GM10248 (cell line): ENCODE measurements around the gene ZEB2.

Source experiments
- CTCF ChIA-PET: fragments of 300-600 bp; sonication (Branson Sonifier 250); formaldehyde crosslinking; extraction: SDS; loops from one replicate; lab custom pipeline; 2021; ENCODE audit warnings: antibody characterized with exemption; lab: Yijun Ruan, JAX
- POLR2A ChIA-PET: fragments of 350-650 bp; sonication (Branson Sonifier 250); formaldehyde crosslinking; extraction: SDS; loops from one replicate; lab custom pipeline; 2020; ENCODE audit warnings: antibody characterized with exemption; lab: Yijun Ruan, JAX
- DNase-seq: peaks from one replicate; pipeline ENCODE4 v3.0.0; 2012; ENCODE audit errors: extremely low spot score
- TF ChIP-seq, protein P1 (sequence below): IDR thresholded peaks from 2 replicates; pipeline ENCODE4 v1.5.1; 2012; ENCODE audit warnings: mild to moderate bottlenecking, low read depth; ENCODE audit errors: extremely low read depth, missing control alignments, control extremely low read depth

Gene ZEB2

GRCh38 chr2:144471305-144472045 lies 48.4 kb downstream of the ZEB2 start:
- CTCF ChIA-PET, result interaction anchor here (1.1 to 2.6 kb wide), 2 partner anchors 9 to 23 kb away, joined by 3 to 11 read pairs; no protein-coding TSS in a partner anchor

DNA sequence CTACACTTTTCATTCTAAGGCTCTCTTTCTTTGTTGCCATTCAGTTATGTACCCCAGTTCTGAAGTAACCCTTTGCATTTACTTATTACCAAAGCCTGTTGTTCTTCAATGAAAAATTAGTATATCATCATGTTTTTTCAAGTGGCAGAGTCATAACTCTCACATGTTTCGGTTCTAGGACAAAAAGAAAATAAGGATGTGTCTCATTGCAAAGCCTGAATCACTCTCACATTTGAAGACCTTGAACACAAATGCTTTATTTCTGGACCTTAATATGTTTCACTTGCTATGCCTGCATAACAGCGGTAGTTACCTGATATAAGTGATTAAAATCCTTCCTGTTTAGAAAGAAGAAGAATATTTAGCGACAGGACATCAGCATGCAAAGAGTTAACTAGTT lies 49.1 kb downstream of the ZEB2 start:
- TF ChIP-seq, protein P1, sequence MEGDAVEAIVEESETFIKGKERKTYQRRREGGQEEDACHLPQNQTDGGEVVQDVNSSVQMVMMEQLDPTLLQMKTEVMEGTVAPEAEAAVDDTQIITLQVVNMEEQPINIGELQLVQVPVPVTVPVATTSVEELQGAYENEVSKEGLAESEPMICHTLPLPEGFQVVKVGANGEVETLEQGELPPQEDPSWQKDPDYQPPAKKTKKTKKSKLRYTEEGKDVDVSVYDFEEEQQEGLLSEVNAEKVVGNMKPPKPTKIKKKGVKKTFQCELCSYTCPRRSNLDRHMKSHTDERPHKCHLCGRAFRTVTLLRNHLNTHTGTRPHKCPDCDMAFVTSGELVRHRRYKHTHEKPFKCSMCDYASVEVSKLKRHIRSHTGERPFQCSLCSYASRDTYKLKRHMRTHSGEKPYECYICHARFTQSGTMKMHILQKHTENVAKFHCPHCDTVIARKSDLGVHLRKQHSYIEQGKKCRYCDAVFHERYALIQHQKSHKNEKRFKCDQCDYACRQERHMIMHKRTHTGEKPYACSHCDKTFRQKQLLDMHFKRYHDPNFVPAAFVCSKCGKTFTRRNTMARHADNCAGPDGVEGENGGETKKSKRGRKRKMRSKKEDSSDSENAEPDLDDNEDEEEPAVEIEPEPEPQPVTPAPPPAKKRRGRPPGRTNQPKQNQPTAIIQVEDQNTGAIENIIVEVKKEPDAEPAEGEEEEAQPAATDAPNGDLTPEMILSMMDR, result no peak
- DNase-seq, result no peak
- POLR2A ChIA-PET, result no interaction called here
- CTCF ChIA-PET, result interaction anchor here (1.1 to 2.6 kb wide), 2 partner anchors 9 to 22 kb away, joined by 3 to 11 read pairs; no protein-coding TSS in a partner anchor

More at GRCh38 chr2:144471305-144472045, 48.4 kb downstream of the ZEB2 start:
- DNase-seq, result peak; percentile 16
- TF ChIP-seq, protein P1, result no peak
- POLR2A ChIA-PET, result interaction anchor here (0.7 kb wide), 1 partner anchor 15 kb away, joined by 3 read pairs; no protein-coding TSS in a partner anchor

- no peak for DNase-seq
- CTCF ChIA-PET, result interaction anchor here (0.9 to 2.6 kb wide), 6 partner anchors 8 to 22 kb away, joined by 3 to 11 read pairs (median 6); no protein-coding TSS in a partner anchor
- TF ChIP-seq, protein P1, result no peak
- POLR2A ChIA-PET, result no interaction called here
Observed at GRCh38 chr2:144470334-144470733, 49.6 kb downstream of the ZEB2 start.

GRCh38 chr2:144469798-144470197 lies 50.1 kb downstream of the ZEB2 start:
- CTCF ChIA-PET, result interaction anchor here (0.9 to 2.6 kb wide), 5 partner anchors 9 to 22 kb away, joined by 3 to 11 read pairs (median 6); no protein-coding TSS in a partner anchor
- POLR2A ChIA-PET, result no interaction called here
- TF ChIP-seq, protein P1, result no peak
- no peak for DNase-seq

GRCh38 chr2:144468823-144469595 lies 50.9 kb downstream of the ZEB2 start:
- DNase-seq, result no peak
- POLR2A ChIA-PET, result no interaction called here
- CTCF ChIA-PET, result interaction anchor here (1.1 to 2.6 kb wide), 5 partner anchors 10 to 23 kb away, joined by 3 to 11 read pairs (median 5); no protein-coding TSS in a partner anchor
- TF ChIP-seq, protein P1, result no peak

DNA sequence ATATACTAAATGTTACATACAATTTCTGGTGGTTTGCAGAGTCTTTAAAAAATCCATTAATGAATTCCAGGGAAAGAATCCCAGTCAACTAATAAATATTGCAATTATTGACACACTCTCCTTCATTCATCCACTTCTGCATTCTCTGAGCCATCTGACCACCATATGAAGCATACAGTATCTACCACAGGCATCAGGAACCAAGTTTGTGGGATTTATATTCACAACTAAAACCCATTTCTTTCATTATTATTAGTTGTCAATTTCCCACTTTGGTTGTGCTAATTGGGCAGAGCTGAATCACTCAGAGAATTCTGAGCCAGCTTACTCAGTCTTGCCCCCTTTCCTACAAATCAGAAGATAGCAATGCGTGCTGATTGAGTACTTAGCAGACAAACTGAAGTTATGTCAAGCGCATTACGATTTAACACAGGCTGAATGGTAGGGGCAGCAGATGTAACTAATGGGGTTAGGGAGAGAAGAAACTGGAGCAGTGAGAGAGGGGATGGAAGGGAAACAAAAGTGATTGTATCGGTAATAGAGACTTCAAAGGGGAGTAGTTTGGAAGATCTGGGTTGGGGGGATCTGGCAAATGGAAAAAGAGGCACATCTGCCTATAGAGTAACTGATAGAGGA lies 52.3 kb downstream of the ZEB2 start:
- CTCF ChIA-PET, result interaction anchor here (1.5 kb wide), 1 partner anchor 20 kb away, joined by 3 read pairs; no protein-coding TSS in a partner anchor
- TF ChIP-seq, protein P1, result no peak
- no peak for DNase-seq
- POLR2A ChIA-PET, result no interaction called here
